GM21360 (cell line): Measurements from ENCODE around the gene GUCY2D.
"Not testable (repeated sequence)": the region's sequence is repeated elsewhere in the genome, so short reads cannot be mapped to it uniquely, and the experiment has no call there.

Experiments
- ATAC-seq: cut with Tn5 transposase; IDR thresholded peaks from one replicate; pipeline ENCODE4 v1.9.1; 2021; ENCODE audit warnings: mild to moderate bottlenecking, moderate library complexity; ENCODE audit not compliant: unreplicated experiment

The GUCY2D gene

GRCh38 chr17:8041249-8041928, 39.0 kb downstream of the GUCY2D start:
- ATAC-seq, result no peak

- ATAC-seq, result no peak
Measured at GRCh38 chr17:8041979-8042378, 39.6 kb downstream of the GUCY2D start.

GRCh38 chr17:8044819-8045810, 42.7 kb downstream of the GUCY2D start:
- no peak for ATAC-seq

- no peak for ATAC-seq
Measured at GRCh38 chr17:8046306-8046928, 44.0 kb downstream of the GUCY2D start.

GRCh38 chr17:8046929-8047768, 44.7 kb downstream of the GUCY2D start:
- ATAC-seq, result no peak

- ATAC-seq, result no peak
Measured at GRCh38 chr17:8047769-8048110, 45.3 kb downstream of the GUCY2D start.

GRCh38 chr17:8048236-8048635, 45.8 kb downstream of the GUCY2D start:
- ATAC-seq, result no peak

- ATAC-seq, result no peak
Measured at GRCh38 chr17:8048736-8049135, 46.3 kb downstream of the GUCY2D start.

- no peak for ATAC-seq
Measured at GRCh38 chr17:8051831-8052230, 49.4 kb downstream of the GUCY2D start.

- no peak for ATAC-seq
Measured at GRCh38 chr17:8052256-8053252, 50.1 kb downstream of the GUCY2D start.

GRCh38 chr17:8053600-8053999, 51.2 kb downstream of the GUCY2D start:
- no peak for ATAC-seq

- no peak for ATAC-seq
Measured at GRCh38 chr17:8055851-8056231, 53.4 kb downstream of the GUCY2D start.

- ATAC-seq, result no peak
Measured at GRCh38 chr17:8056232-8056975, 54.0 kb downstream of the GUCY2D start.

- ATAC-seq, result no peak
Measured at GRCh38 chr17:8056976-8057625, 54.7 kb downstream of the GUCY2D start.

GRCh38 chr17:8057691-8058114, 55.3 kb downstream of the GUCY2D start:
- no peak for ATAC-seq

- ATAC-seq, result no peak
Measured at GRCh38 chr17:8059131-8059530, 56.7 kb downstream of the GUCY2D start.

- no peak for ATAC-seq
Measured at GRCh38 chr17:8060274-8060673, 57.9 kb downstream of the GUCY2D start.

- not testable (repeated sequence) for ATAC-seq
Measured at GRCh38 chr17:8061851-8062250, 59.4 kb downstream of the GUCY2D start.
